H7 (cell line): ENCODE results near the gene UNC5B. TPM values are rescaled to one million over a fixed set of nuclear protein-coding genes. Genes with fewer than 3 reads are reported as not detected.

Source experiments
- DNase-seq: peaks from one replicate; pipeline ENCODE4 v3.0.0; 2012
- H3K27me3 ChIP-seq: 2 replicates; pipeline ENCODE4 v1.6.0; 2011; ENCODE audit warnings: mild to moderate bottlenecking, low read length; ENCODE audit not compliant: control insufficient read depth, insufficient read depth
- H3K36me3 ChIP-seq: replicated peaks from 2 replicates; pipeline ENCODE4 v1.5.1; 2011; ENCODE audit warnings: low read length; ENCODE audit not compliant: control insufficient read depth, insufficient read depth
- H3K4me3 ChIP-seq: 2 replicates; pipeline ENCODE4 v1.5.1; 2011; ENCODE audit warnings: low read depth, mild to moderate bottlenecking, control low read depth, low read length, moderate library complexity; ENCODE audit not compliant: insufficient read depth
- total RNA-seq: library from RNA; depleted of rRNA; stranded (reverse); fragments of >200 nt; shearing (Covaris generic); gene quantifications from 2 replicates; pipeline ENCODE4 v1.2.3, GENCODE V29; 2014

The UNC5B gene
- total RNA-seq, 1 experiment from 2014 or later, result 34.7 TPM

DNA sequence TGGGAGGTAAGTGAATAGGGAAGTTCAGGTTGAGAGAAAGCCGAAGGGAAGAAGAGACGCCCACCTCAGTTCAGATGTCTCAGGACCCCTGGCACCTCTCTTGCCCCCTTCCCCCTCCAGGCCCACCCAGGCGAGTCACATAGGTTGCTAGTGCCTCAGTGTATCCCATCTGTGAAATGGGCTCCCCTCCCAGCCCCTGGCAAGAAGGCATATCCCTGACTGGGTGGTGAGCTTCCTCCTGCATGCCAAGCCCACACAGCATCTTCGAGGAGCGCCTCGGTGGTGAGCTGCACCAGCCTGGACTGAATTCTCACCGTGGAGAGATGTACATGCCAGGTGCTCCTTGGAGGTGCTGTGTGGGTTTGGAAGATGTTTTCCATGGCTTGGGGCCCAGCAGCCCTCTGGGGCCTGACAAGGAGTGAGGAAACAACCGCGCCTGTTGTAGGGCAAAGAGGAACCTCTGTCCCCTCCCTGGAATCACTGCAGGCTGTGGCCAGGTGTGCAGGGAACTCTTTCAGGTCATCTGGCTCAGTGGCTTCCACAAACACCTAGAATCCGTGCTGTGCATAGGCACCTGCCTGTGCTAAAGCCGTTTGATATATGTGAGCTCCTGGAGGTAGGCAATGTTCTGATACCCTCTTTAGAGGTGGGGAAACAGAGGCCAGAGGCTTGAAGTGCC lies 45.1 kb downstream of the UNC5B start:
- no peak overlapping the region for H3K4me3 ChIP-seq
- no peak for DNase-seq
- no peaks in the 10 kb centered on the region for H3K36me3 ChIP-seq
- no peaks in the 10 kb centered on the region for H3K27me3 ChIP-seq

DNA sequence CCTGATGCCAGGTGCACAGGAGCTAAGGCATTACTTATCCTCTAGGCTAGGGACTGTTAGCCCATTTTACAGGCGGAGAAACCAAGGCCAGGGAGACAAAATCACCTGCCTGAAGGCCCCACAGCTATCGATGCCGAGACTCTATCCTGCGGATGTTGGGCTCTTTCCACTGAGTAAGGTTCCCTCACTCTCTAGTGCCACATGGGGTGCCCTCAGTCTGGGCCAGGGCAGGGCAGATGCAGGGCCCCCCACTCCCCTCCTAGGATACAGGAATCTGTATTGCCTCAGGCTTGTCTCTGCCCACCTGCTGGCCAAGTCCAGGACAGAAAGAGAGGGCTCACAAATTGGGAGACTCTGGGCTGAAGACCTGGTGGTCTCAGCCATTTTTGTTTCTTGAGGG lies 45.7 kb downstream of the UNC5B start:
- no peaks in the 10 kb centered on the region for H3K36me3 ChIP-seq
- no peaks in the 10 kb centered on the region for H3K27me3 ChIP-seq
- DNase-seq, result no peak
- no peak overlapping the region for H3K4me3 ChIP-seq

DNA sequence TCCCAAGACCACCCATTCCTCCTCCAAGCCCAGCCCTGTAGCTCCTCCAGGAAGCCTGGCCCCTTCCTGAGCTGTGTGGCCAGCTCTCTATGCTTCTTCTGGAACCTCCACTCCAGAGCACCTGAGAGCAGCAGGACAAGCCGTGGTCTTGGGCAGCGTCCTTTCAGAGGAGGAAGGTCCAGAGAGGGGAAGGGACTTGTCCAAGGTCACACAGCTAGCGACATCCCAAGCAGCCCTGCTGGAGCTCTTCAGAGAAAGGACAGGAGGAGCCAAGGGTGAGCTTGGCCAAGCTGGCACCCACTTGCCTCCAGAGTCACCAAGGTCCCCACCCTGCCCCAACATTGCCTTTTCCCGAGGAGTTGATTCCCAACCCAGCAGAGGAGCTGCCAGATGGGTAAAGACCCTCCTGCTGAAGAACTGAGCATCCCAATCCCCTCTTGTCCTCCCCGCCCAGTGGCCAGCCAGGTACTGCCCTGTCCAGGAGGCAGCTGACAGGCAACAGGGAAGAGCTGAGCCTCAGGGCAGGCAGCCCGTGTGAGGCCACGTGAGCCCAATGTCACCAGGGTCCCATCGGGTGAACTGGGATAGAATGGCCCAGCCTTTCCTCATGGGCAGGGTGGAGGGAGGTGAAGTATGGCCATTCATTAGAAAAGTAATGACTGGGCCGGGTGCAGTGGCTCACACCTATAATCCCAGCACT lies 46.2 kb downstream of the UNC5B start:
- H3K27me3 ChIP-seq, result no peaks in the 10 kb centered on the region
- no peaks in the 10 kb centered on the region for H3K36me3 ChIP-seq
- DNase-seq, result no peak
- H3K4me3 ChIP-seq, result no peak overlapping the region

DNA sequence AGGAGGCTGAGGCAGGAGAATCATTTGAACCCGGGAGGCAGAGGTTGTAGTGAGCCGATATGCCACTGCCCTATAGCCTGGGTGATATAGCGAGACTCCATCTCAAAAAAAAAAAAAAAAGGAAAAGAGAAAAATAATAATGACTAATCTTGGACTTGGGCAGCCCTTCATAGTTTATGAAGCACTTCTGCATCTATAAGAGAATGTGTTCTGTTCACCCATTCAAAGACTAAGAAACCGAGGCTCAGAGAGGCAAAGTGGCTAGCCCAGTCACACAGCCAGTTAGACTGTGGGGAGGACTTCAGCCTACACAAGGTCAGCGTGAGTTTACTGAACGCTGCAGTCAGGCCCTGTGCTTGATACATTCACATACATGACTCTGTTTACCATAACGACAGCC lies 46.9 kb downstream of the UNC5B start:
- no peaks in the 10 kb centered on the region for H3K27me3 ChIP-seq
- no peak for DNase-seq
- no peaks in the 10 kb centered on the region for H3K36me3 ChIP-seq
- no peak overlapping the region for H3K4me3 ChIP-seq

DNA sequence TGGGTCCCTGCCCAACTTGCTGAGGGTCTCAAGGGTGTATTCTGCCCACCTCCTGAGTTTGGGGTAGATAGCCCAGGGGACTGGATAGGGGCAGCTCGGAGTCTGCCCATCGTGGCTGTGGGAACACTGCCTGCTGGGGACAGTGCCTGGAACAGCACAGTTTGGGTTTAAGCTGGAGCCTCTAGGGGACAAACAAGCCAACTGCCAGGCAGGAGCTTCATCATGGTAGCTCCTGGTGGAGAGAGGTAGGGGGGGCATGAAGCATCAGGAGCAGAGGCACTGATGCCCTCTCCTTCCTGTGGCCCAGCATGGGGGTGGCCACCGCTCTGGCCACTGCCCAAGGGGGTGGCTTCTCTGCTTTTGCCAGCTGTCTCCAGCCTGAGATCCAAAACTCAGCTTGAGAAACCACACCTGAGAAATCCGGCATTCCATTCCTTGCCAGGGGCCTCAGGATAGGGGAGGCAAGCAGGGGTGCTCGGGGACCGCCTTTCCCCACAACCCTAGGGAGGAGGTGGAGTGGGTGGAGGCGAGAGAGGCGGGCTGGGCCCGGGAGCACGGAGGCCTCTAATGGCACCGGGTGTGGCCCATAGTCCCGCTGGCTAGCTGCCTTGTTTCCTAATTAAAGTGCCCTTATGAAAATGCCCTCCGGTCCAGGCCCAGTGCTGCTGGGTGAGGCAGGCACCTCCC lies 47.6 kb downstream of the UNC5B start:
- H3K36me3 ChIP-seq, result no peaks in the 10 kb centered on the region
- DNase-seq, result no peak
- H3K4me3 ChIP-seq, result no peak overlapping the region
- H3K27me3 ChIP-seq, result no peaks in the 10 kb centered on the region

DNA sequence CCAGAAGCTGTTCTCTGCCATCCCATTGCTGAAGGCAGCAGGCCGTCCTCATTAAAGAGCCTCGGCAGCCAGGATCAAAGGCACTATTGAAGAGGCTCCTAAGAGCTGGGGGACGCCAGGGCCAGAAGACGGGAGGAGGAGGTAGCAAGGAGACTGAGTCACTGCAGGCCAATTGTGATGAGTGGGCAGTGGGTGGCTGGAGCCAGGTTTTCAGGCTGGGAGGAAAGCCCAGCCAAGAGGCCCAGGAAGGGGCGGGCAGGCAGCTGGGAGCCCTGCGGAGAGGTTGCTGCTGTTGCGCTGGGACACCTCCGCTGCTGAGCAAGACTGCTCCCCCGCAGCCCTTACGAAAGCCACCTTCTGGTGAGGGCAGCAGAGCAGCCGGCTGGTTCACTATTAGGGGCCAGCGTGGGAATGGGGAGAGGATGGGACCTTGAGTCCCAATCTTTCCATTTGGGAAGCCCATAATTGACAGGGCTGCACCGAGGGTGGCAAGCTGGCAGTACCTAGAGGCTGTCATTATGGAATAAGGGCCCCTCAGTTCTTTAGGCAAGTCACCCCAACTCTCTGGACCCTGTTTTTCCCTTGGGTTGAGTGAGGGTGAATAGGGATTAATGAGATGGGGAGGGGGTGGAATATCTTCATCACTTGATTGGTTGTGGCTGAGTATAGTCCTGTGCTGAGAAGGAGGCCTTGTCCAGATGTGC lies 48.4 kb downstream of the UNC5B start:
- peak; percentile 81 for DNase-seq
- Histone ChIP-seq H3K36me3 (no peaks in the 10 kb centered on the region), H3K27me3 (no peaks in the 10 kb centered on the region), H3K4me3 (no peak overlapping the region)

DNA sequence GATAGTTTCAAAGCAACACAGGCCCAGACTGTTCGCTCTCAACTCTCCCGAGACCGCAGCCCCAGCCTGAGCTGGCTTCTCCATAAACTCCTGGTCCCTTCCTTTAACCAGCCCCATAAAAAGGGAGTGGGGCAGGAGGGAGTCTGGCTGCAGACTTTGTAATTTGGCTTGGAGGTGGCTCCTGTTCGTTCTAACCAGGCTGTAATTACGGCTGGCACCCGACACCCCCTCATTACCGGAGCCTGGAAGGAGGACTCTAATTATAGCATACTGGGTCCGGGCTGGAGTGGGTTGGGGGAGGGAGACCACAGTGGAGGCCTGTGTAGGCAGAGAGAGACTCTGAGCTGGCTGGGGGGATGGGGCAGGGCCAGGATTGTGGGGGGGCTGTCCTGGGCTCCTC lies 49.7 kb downstream of the UNC5B start:
- no peak overlapping the region for H3K4me3 ChIP-seq

DNA sequence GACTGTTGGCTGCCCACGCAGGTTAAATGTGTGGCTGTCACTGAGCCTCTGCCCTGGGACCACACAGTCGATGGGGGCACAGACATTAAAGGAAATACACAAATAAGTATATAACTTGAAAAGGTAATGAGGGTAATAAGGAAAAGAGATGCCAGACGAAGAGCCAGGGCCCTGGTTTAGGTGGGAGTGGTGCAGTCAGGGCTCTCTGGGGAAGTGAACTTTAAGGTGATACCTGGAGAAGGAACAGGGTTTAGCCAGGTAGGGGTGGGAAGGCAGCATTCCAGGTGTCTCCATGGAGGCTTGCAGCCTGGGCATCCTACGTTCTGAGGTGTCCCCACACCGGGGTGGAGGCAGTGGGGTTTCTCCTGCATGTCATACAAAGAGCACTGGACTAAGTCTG lies 50.4 kb downstream of the UNC5B start:
- H3K36me3 ChIP-seq, result no peaks in the 10 kb centered on the region
- DNase-seq, result no peak
- no peaks in the 10 kb centered on the region for H3K27me3 ChIP-seq
- H3K4me3 ChIP-seq, result no peak overlapping the region

More for the DNA sequence above, 49.7 kb downstream of the UNC5B start:
- Histone ChIP-seq H3K27me3 (no peaks in the 10 kb centered on the region), H3K36me3 (no peaks in the 10 kb centered on the region)
- DNase-seq, result no peak

DNA sequence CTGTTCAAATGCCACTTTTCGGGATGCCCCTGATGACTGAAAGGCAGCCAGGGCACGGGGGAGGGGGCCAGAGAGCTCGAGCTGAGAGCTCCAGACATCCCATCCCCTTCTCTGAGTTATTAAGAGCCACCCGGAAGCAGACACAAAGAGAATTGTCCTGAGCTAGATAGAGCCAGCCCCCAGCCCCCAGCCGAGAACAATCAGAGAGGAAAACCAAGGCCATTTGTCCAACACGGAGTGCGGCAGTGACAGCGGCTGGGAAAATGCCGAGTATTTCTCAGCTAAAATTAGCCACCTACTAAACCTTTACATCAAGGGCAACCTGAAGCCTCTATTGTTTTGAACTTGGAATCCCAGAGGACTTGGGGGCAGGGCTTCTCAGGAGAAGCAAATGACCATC lies 51.0 kb downstream of the UNC5B start:
- no peak overlapping the region for H3K4me3 ChIP-seq
- H3K36me3 ChIP-seq, result no peaks in the 10 kb centered on the region
- DNase-seq, result no peak
- no peaks in the 10 kb centered on the region for H3K27me3 ChIP-seq

DNA sequence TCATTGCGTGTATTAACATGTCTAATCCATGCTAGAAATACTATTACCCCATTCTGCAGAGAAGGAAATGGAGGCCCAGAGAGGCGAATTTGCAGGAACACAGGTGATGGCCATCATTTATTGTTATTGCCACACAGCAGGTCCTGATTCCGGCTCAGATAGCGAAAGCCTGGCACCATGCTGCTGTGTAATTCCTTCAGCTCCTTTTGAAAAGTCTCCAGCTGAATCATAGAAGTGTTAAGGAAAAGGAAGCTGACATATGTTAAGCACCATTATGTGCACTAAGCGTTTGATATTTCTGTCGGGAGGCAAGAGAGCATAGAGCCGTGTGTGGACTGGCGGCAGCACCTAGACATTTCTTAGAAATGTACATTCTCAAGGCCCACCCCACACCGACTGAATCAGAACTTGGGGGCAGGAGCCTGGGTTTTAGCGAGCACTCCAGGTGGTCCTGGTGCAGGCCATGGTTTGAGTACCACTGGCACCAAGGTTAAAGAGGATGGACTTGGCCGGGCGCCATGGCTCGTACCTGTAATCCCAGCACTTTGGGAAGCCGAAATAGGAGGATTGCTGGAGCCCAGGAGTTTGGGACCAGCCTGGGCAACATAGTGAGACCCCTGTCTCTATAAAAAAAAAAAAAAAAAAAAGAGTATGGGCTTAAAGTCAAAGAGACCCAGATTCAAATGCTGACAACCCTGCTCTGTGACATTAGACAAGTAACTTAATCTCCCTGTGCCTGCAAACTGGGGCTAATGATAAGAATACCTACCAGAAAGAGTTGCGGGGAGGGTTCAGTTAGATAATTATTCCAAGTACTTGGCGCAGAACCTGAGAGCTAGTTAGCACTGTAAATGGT lies 52.2 kb downstream of the UNC5B start:
- Histone ChIP-seq H3K4me3 (no peak overlapping the region), H3K36me3 (no peaks in the 10 kb centered on the region), H3K27me3 (no peaks in the 10 kb centered on the region)
- no peak for DNase-seq

DNA sequence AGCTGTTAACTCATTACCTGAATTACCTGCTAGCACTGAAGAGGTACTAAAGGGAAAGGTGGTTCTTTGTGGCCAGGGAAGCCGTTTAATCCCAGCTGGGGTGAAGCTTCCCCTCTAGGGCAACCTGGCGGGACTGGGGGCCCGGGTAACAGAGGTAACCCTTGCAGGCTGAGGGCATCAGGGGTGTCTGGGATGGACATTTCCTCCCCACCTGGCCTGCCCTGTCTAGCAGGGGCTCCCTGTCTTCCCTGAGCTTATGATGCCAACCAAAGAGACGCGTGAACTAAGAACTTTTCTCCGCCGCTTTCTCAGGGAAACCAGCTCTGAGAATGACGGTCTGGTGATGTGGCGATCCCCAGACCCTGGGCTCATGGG lies 52.8 kb downstream of the UNC5B start:
- Histone ChIP-seq H3K27me3 (no peaks in the 10 kb centered on the region), H3K4me3 (no peak overlapping the region), H3K36me3 (no peaks in the 10 kb centered on the region)
- no peak for DNase-seq

DNA sequence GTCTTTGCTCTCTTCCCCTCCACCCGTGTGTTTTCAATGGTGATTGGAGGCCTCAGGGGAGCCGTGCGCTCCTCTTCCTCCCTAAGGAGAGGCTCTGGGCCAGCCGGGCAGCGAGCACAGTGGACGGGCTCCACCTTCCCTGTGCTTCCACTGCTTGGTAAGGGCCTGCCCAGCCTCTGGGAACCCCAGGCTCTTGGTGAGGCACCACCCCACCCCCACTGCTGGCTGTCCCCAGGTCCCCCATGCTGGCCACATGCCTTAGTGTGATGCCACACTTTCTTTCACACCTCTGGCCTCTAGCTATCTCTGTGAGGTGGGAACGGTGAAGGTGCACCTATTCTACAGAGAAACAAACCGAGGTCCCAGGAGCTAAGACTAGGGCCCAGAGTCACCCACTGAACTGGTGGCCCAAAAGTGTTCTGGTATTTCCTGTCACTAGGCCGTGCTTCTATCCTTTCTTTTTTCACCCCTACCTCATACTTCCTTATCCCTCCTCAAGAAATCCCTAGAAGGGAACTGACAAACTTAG lies 53.3 kb downstream of the UNC5B start:
- H3K4me3 ChIP-seq, result no peak overlapping the region

DNA sequence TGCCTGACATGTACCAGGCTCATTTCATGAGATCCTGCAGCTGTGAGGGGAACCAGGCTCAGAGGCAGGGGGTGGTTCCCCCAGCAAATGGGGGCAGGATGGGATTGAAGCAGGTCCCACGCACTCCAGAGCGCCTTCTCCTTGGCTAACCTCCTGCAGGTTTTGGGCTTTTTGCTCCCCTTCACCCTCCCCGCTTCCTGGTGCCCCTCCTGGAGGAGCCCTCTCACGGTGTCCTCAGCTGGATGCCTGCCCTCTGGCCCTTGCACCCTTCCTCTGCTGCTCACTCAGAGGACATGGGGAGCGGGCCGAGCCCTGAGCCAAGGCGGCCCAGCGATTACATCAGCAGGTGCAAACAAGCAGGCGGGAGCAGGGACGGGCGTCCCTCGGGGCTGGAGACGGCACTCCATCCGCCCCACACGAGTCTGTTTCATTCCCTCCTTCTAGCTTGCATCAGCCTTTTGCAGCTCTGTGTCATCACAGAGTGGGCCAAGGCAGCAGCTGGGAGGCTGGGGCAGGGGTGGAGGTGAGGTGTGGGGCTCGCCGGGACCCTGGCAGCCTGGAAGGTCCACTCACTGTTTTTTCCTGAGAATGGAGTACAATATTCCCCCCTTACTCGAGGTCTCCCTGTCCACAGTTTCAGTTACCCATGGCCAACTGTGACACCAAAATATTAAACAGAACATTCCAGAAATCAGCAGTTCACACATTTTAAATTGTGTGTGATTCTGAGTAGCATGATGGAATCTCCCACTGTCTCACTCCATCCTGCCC lies 54.0 kb downstream of the UNC5B start:
- no peak for DNase-seq
- H3K27me3 ChIP-seq, result no peaks in the 10 kb centered on the region
- no peaks in the 10 kb centered on the region for H3K36me3 ChIP-seq
- H3K4me3 ChIP-seq, result no peak overlapping the region

More for the DNA sequence above, 53.3 kb downstream of the UNC5B start:
- no peaks in the 10 kb centered on the region for H3K36me3 ChIP-seq
- no peak for DNase-seq
- H3K27me3 ChIP-seq, result no peaks in the 10 kb centered on the region
